Superior temporal gyrus (tissue), 1 donor: ENCODE measurements around the gene TTLL1.
"Not testable (repeated sequence)": the region's sequence is repeated elsewhere in the genome, so short reads cannot be mapped to it uniquely, and the experiment has no call there.

Experiments used
- DNase-seq: peaks from one replicate; pipeline ENCODE4 v3.0.0-alpha.2; 2016; ENCODE audit errors: extremely low spot score

The TTLL1 gene

GRCh38 chr22:43110444-43110926 is 21.3 kb upstream of the TTLL1 start, which contains the start of gene BIK:
TSS of gene BIK (plus strand) at chr22:43110750. CDS start at chr22:43124023, 13,273 bp downstream.
- no peak for DNase-seq

- no peak for DNase-seq
Observed at GRCh38 chr22:43109921-43110443, 20.8 kb upstream of the TTLL1 start.

GRCh38 chr22:43109511-43109910 is 20.3 kb upstream of the TTLL1 start:
- DNase-seq, result no peak

DNA sequence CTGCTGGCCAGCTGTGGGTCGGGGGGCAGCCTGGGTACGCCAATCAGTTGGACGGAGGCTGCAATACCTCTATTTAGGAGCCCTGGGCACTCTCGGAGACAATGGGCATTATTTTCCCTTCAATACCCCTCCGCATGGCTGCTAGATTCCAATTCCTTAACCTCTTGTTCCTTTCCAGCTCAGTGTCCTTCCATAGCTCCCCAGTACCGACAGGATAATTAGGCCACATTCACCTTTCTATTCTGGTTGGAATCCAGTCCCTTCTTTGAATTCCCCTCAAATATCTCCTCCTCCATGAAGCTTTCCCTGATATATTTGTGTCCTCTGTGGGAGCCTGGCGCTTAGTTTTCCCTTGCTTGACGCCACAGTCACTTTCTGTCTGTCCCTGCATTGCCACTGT is 17.1 kb upstream of the TTLL1 start:
- no peak for DNase-seq

- DNase-seq, result not testable (repeated sequence)
Observed at GRCh38 chr22:43104950-43105349, 15.8 kb upstream of the TTLL1 start.

- DNase-seq, result not testable (repeated sequence)
Observed at GRCh38 chr22:43104056-43104625, 14.9 kb upstream of the TTLL1 start.

DNA sequence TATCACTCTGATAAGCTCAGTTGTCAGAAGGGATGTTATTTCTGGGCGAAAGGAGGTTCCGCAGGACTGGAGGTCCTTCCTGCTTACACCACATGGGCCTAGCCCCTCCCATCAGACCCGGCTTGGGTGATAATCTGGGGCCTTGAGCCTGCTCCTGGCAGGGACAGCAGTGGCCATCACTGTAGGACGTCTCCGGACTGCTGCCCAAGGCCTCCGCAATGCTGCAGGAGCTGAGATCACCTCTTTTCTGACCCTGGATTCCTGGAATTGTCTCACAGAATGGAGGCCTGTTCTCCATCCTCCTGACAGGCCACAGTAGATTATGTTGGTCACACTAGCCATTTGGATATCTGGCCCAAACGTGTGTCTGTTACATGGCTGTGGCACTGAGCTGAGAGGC is 12.1 kb upstream of the TTLL1 start:
- no peak for DNase-seq

- no peak for DNase-seq
Observed at GRCh38 chr22:43100225-43100624, 11.0 kb upstream of the TTLL1 start.

- DNase-seq, result no peak
Observed at GRCh38 chr22:43099095-43099494, 9.9 kb upstream of the TTLL1 start.

- no peak for DNase-seq
Observed at GRCh38 chr22:43098356-43098755, 9.2 kb upstream of the TTLL1 start.

DNA sequence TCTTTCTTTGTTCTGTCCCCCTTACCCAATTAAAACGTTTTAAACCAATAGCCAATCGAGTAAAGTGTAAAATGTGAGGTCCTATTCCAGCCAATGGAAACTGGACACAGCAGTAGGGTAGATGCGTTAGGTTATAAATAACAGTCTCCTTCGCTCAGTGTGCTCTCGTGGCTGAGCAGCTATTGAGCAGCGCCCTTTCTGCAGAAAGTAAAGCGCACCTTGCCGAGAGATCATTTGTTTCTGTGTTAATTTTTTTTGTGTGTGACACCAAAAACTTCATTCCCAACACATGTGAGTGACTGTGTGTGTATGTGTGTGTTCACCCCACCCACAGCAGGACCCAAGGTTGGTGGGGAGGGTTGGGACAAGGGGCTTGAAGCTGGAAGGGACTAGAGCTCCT is 7.2 kb upstream of the TTLL1 start:
- no peak for DNase-seq

- no peak for DNase-seq
Observed at GRCh38 chr22:43094551-43094950, 5.4 kb upstream of the TTLL1 start.

GRCh38 chr22:43094085-43094484 is 4.9 kb upstream of the TTLL1 start:
- DNase-seq, result no peak

DNA sequence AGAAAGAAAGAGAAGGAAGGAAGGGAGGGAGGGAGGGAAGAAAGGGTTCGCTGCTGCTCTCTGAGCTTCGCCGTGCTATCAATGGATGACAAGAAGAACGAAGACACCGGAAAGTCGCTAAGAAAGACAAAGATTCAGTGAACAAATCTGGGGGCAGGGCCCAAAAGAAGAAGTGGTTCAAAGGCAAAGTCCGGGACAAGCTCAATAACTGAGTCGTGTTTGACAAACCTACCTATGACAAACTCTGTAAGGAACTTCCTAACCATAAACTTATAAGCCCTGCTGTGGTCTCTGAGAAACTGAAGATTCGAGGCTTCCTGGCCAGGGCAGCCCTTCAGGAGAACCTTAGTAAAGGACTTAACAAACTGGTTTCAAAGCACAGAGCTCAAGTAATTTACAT is 2.9 kb upstream of the TTLL1 start:
- no peak for DNase-seq

- peak; percentile 78 for DNase-seq
Observed at GRCh38 chr22:43090130-43090789, 1.1 kb upstream of the TTLL1 start.

- no peak for DNase-seq
Observed at GRCh38 chr22:43088627-43088983, 586 bp downstream of the TTLL1 start.

- DNase-seq, result no peak
Observed at GRCh38 chr22:43085658-43086606, 3.3 kb downstream of the TTLL1 start.

- DNase-seq, result no peak
Observed at GRCh38 chr22:43081968-43082367, 7.2 kb downstream of the TTLL1 start.

GRCh38 chr22:43080616-43081015 is 8.6 kb downstream of the TTLL1 start:
- DNase-seq, result no peak

DNA sequence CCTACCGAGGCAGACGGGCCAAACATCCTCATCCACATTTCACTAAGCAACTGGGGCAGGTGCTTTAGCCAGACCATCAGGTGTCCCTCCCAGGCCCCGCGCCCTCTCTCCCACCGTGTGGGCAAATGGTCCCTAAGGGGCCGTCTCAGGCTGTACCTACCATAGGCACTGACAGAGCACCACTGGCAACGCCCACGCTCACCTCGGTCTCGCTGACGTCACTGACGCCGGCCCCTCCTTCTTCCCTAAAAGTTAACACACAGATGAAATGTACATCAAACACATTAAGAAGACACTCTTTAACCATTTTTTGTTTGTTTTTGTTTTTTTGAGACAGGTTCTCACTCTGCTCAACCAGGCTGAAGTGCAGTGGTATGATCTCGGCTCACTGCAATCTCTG is 9.4 kb downstream of the TTLL1 start:
- DNase-seq, result no peak

- no peak for DNase-seq
Observed at GRCh38 chr22:43078522-43078921, 10.7 kb downstream of the TTLL1 start.
